CD4-positive, CD25-positive, alpha-beta regulatory T cell (primary cell): ENCODE measurements around the gene NECTIN3. TPM values are rescaled to one million over a fixed set of nuclear protein-coding genes. Genes with fewer than 3 reads are reported as not detected.

Source experiments
- ATAC-seq, 2 donors: fragments of 150-1000 bp; cut with Tn5 transposase; one replicate each; pipeline ENCODE4 v1.10.0; 2021; ENCODE audit warnings: low read depth in 2 of 2, moderate number of reproducible peaks in 2 of 2, moderate library complexity in 1 of 2
- DNase-seq, 3 donors: peaks; one replicate each; pipeline versions ENCODE4 v3.0.0 to v3.0.0-alpha.2; 2012 to 2022; ENCODE audit warnings: mixed read lengths in 1 of 3
- H3K27ac ChIP-seq: one replicate; pipeline ENCODE4 v1.7.0; 2013; ENCODE audit warnings: mild to moderate bottlenecking, low read length; ENCODE audit not compliant: insufficient read depth, poor library complexity, severe bottlenecking
- H3K27me3 ChIP-seq: one replicate; pipeline ENCODE4 v1.7.0; 2013; ENCODE audit warnings: low read length; ENCODE audit not compliant: control insufficient read depth, insufficient read depth
- H3K36me3 ChIP-seq: one replicate; pipeline ENCODE4 v1.7.0; 2013; ENCODE audit warnings: mild to moderate bottlenecking, low read length, moderate library complexity; ENCODE audit not compliant: control insufficient read depth, insufficient read depth
- H3K4me1 ChIP-seq: 2 replicates; pipeline ENCODE4 v1.7.0; 2013; ENCODE audit warnings: mild to moderate bottlenecking, low read length; ENCODE audit not compliant: insufficient read depth, control insufficient read depth, poor library complexity, severe bottlenecking
- H3K4me3 ChIP-seq: one replicate; pipeline ENCODE4 v1.7.0; 2013; ENCODE audit warnings: low read depth, mild to moderate bottlenecking, low read length, moderate library complexity
- H3K9me3 ChIP-seq, 2 experiments: 1 replicate in 1 of 2; 2 replicates in 1 of 2; pipeline ENCODE4 v1.7.0; 2013; ENCODE audit warnings: low read length in 2 of 2, mild to moderate bottlenecking in 1 of 2, moderate library complexity in 1 of 2; ENCODE audit not compliant: control insufficient read depth in 2 of 2
- H3K27ac Mint-ChIP-seq, 3 donors: one replicate each; pipeline ENCODE4 v1.8.0; 2020 to 2022; ENCODE audit warnings: mild to moderate bottlenecking in 3 of 3, mixed read lengths in 3 of 3, moderate library complexity in 2 of 3
- H3K27me3 Mint-ChIP-seq: one replicate; pipeline ENCODE4 v1.8.0; 2022; ENCODE audit warnings: mild to moderate bottlenecking, mixed read lengths
- H3K36me3 Mint-ChIP-seq: one replicate; pipeline ENCODE4 v1.8.0; 2020; ENCODE audit warnings: mixed read lengths
- H3K4me1 Mint-ChIP-seq, 4 donors: one replicate each; pipeline ENCODE4 v1.8.0; 2020 to 2022; ENCODE audit warnings: mixed read lengths in 4 of 4, mild to moderate bottlenecking in 1 of 4
- H3K4me3 Mint-ChIP-seq, 4 donors: one replicate each; pipeline ENCODE4 v1.8.0; 2020 to 2022; ENCODE audit warnings: mild to moderate bottlenecking in 4 of 4, mixed read lengths in 4 of 4, moderate library complexity in 3 of 4
- H3K9me3 Mint-ChIP-seq, 7 donors: one replicate each; pipeline ENCODE4 v1.8.0; 2020 to 2022; ENCODE audit warnings: mixed read lengths in 7 of 7, mild to moderate bottlenecking in 3 of 7, moderate library complexity in 2 of 7
- polyA plus RNA-seq, 4 donors: library from polyadenylated mRNA; unstranded; fragments of 300-500 nt; fragmentation: Illumina TruSeq; gene quantifications; one replicate each; pipeline ENCODE4 v1.2.3, GENCODE V29; 2021
- total RNA-seq: library from RNA; stranded (reverse); gene quantifications from one replicate; pipeline ENCODE4 v1.2.3, GENCODE V29; 2022

NECTIN3 gene
- total and polyA plus RNA-seq, 5 donors from 2014 or later: 0.33 to 3.1 (median 0.50) TPM

GRCh38 chr3:111040959-111041358, 30.7 kb upstream of the NECTIN3 start:
- H3K27ac Mint-ChIP-seq: no peak overlapping the region
- no peak for ATAC-seq
- Histone ChIP-seq H3K4me3 (no peak overlapping the region), H3K9me3 (peaks cover 9 to 11% of the 10 kb centered on the region in 2 experiments), H3K36me3 (no peaks in the 10 kb centered on the region), H3K4me1 (no peaks in the 10 kb centered on the region), H3K27me3 (no peaks in the 10 kb centered on the region), H3K27ac (no peak overlapping the region)
- H3K27me3 Mint-ChIP-seq: peaks cover 4% of the 10 kb centered on the region
- H3K36me3 Mint-ChIP-seq: no peaks in the 10 kb centered on the region
- H3K9me3 Mint-ChIP-seq: peaks cover 3 to 26% (median 18%) of the 10 kb centered on the region in 7 donors
- DNase-seq: no peak
- H3K4me1 Mint-ChIP-seq: no peaks in the 10 kb centered on the region
- H3K4me3 Mint-ChIP-seq: no peak overlapping the region

- H3K4me1 Mint-ChIP-seq: no peaks in the 10 kb centered on the region
- peaks cover 1% of the 10 kb centered on the region for H3K27me3 ChIP-seq
- H3K4me3 Mint-ChIP-seq: no peak overlapping the region
- H3K27me3 Mint-ChIP-seq: peaks cover 6% of the 10 kb centered on the region
- H3K4me3 ChIP-seq: no peak overlapping the region
- ATAC-seq: no peak
- peaks cover 0 to 4% (median 2%) of the 10 kb centered on the region in 7 donors for H3K9me3 Mint-ChIP-seq
- DNase-seq: no peak
- H3K9me3 ChIP-seq: no peaks in the 10 kb centered on the region
- H3K27ac ChIP-seq: no peak overlapping the region
- H3K36me3 ChIP-seq: no peaks in the 10 kb centered on the region
- no peaks in the 10 kb centered on the region for H3K36me3 Mint-ChIP-seq
- no peaks in the 10 kb centered on the region for H3K4me1 ChIP-seq
- no peak overlapping the region for H3K27ac Mint-ChIP-seq
These were observed 26.1 kb upstream of the NECTIN3 start for GRCh38 chr3:111045564-111045963.

- peaks cover 0 to 3% (median 0%) of the 10 kb centered on the region in 7 donors for H3K9me3 Mint-ChIP-seq
- Histone ChIP-seq H3K4me3 (no peak overlapping the region), H3K9me3 (no peaks in the 10 kb centered on the region), H3K36me3 (no peaks in the 10 kb centered on the region), H3K4me1 (no peaks in the 10 kb centered on the region), H3K27me3 (peaks cover 1% of the 10 kb centered on the region), H3K27ac (no peak overlapping the region)
- no peak for DNase-seq
- no peak for ATAC-seq
- no peaks in the 10 kb centered on the region for H3K36me3 Mint-ChIP-seq
- no peak overlapping the region for H3K27ac Mint-ChIP-seq
- peaks cover 10% of the 10 kb centered on the region for H3K27me3 Mint-ChIP-seq
- no peak overlapping the region for H3K4me3 Mint-ChIP-seq
- no peaks in the 10 kb centered on the region for H3K4me1 Mint-ChIP-seq
These were observed 24.6 kb upstream of the NECTIN3 start for GRCh38 chr3:111047042-111047441.

- no peak overlapping the region for H3K4me3 ChIP-seq
- H3K9me3 ChIP-seq: no peaks in the 10 kb centered on the region
- ATAC-seq: no peak
- Mint-ChIP-seq H3K36me3 (no peaks in the 10 kb centered on the region), H3K4me3 (no peak overlapping the region), H3K4me1 (no peaks in the 10 kb centered on the region), H3K27me3 (peaks cover 12% of the 10 kb centered on the region), H3K9me3 (peaks cover 0 to 3% (median 0%) of the 10 kb centered on the region in 7 donors), H3K27ac (no peak overlapping the region)
- no peak for DNase-seq
- H3K4me1 ChIP-seq: no peaks in the 10 kb centered on the region
- peaks cover 1% of the 10 kb centered on the region for H3K27me3 ChIP-seq
- no peak overlapping the region for H3K27ac ChIP-seq
- H3K36me3 ChIP-seq: no peaks in the 10 kb centered on the region
These were observed 23.7 kb upstream of the NECTIN3 start for GRCh38 chr3:111047812-111048435.

- no peak for ATAC-seq
These were observed 20.3 kb upstream of the NECTIN3 start for GRCh38 chr3:111051354-111051753.

GRCh38 chr3:111068574-111068973, 3.0 kb upstream of the NECTIN3 start:
- H3K4me1 Mint-ChIP-seq: peaks cover 4 to 29% (median 22%) of the 10 kb centered on the region in 4 donors
- ATAC-seq: no peak
- no peaks in the 10 kb centered on the region for H3K36me3 ChIP-seq
- H3K27ac ChIP-seq: no peak overlapping the region
- H3K9me3 Mint-ChIP-seq: no peaks in the 10 kb centered on the region
- H3K36me3 Mint-ChIP-seq: no peaks in the 10 kb centered on the region
- H3K27ac Mint-ChIP-seq: no peak overlapping the region
- peaks cover 38% of the 10 kb centered on the region for H3K27me3 Mint-ChIP-seq
- DNase-seq: no peak
- no peak overlapping the region for H3K4me3 ChIP-seq
- peaks cover 31% of the 10 kb centered on the region for H3K4me1 ChIP-seq
- peaks cover 17% of the 10 kb centered on the region for H3K27me3 ChIP-seq
- H3K9me3 ChIP-seq: no peaks in the 10 kb centered on the region
- no peak overlapping the region for H3K4me3 Mint-ChIP-seq

More at GRCh38 chr3:111051354-111051753, 20.3 kb upstream of the NECTIN3 start:
- Histone ChIP-seq H3K4me1 (no peaks in the 10 kb centered on the region), H3K36me3 (no peaks in the 10 kb centered on the region), H3K27ac (no peak overlapping the region), H3K4me3 (no peak overlapping the region), H3K9me3 (no peaks in the 10 kb centered on the region), H3K27me3 (peaks cover 4% of the 10 kb centered on the region)
- H3K27me3 Mint-ChIP-seq: peaks cover 17% of the 10 kb centered on the region
- H3K4me3 Mint-ChIP-seq: no peak overlapping the region
- DNase-seq: no peak
- H3K27ac Mint-ChIP-seq: no peak overlapping the region
- no peaks in the 10 kb centered on the region for H3K4me1 Mint-ChIP-seq
- H3K9me3 Mint-ChIP-seq: peaks cover 0 to 4% (median 0%) of the 10 kb centered on the region in 7 donors
- H3K36me3 Mint-ChIP-seq: no peaks in the 10 kb centered on the region

GRCh38 chr3:111069974-111070771, 1.4 kb upstream of the NECTIN3 start:
- no peaks in the 10 kb centered on the region for H3K9me3 Mint-ChIP-seq
- H3K4me3 Mint-ChIP-seq: peak overlapping the region; percentile 79 to 95 (median 92)
- H3K4me1 ChIP-seq: peaks cover 31% of the 10 kb centered on the region
- no peak for ATAC-seq
- no peaks in the 10 kb centered on the region for H3K9me3 ChIP-seq
- H3K4me1 Mint-ChIP-seq: peaks cover 4 to 31% (median 25%) of the 10 kb centered on the region in 4 donors
- peaks cover 32% of the 10 kb centered on the region for H3K27me3 ChIP-seq
- no peaks in the 10 kb centered on the region for H3K36me3 ChIP-seq
- H3K27ac ChIP-seq: peak overlapping the region; percentile 45
- no peaks in the 10 kb centered on the region for H3K36me3 Mint-ChIP-seq
- H3K4me3 ChIP-seq: peak overlapping the region; percentile 71
- H3K27ac Mint-ChIP-seq: peak overlapping the region; percentile 9 to 86 (median 83)
- peaks cover 54% of the 10 kb centered on the region for H3K27me3 Mint-ChIP-seq
- DNase-seq: peak in 1 of 3 donors; percentile 4
